Stimulated activated CD4-positive, alpha-beta T cell treated with anti-CD3 and anti-CD28 coated beads, Interleukin-2, amount 100 ng/mL, for 48 hours (primary cell): ENCODE results near the gene VN1R5.

Experiments used
- DNase-seq, 2 donors: peaks; one replicate each; pipeline ENCODE4 v3.0.0-alpha.2; 2020

Gene VN1R5

GRCh38 chr1:247303216-247303615 is 47.3 kb downstream of the VN1R5 start:
- no peak for DNase-seq

DNA sequence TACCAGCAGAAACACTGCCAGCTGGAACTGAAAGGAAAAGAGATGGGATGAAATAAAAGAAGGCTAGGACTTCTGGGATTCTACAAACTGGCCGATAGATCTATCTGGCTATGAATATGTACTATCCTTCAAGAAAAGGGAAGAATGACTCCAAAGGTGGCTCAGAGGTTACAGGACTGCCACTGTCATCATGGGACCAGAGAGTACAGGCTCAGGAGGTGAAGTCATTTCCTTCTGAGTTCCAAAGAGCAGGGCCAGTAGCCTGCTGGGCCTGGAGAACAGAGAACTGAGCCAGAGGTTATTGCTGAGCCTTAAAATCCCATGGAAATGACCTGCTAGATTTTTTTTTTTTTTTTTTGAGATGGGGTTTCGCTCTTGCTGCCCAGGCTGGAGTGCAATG is 48.2 kb downstream of the VN1R5 start:
- DNase-seq = no peak
